Left hindlimb (tissue), 1 donor: Measurements from ENCODE around the gene ARHGAP12.
"Not testable (repeated sequence)": the region's sequence is repeated elsewhere in the genome, so short reads cannot be mapped to it uniquely, and the experiment has no call there.

Source experiments
- DNase-seq: peaks from one replicate; pipeline ENCODE4 v3.0.0-alpha.2; 2018

Gene ARHGAP12

DNA sequence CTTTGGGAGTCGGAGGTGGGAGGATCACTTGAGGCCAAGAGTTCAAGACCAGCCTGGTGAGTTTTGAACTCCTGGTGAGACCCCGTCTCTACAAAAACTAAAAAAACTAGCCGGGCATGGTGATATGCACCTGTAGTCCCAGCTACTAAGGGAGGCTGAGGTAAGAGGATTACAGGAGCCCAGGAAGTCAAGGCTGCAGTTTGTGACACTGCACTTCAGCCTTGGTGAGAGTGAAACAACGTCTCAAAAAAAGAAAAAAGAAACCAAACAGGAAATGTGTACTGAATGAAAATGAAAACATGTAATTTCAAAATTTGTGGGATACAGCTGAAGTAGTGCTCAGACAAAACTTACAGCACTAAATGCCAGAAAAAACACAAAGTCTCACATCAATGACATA, 7.6 kb downstream of the ARHGAP12 start:
- DNase-seq, result no peak

DNA sequence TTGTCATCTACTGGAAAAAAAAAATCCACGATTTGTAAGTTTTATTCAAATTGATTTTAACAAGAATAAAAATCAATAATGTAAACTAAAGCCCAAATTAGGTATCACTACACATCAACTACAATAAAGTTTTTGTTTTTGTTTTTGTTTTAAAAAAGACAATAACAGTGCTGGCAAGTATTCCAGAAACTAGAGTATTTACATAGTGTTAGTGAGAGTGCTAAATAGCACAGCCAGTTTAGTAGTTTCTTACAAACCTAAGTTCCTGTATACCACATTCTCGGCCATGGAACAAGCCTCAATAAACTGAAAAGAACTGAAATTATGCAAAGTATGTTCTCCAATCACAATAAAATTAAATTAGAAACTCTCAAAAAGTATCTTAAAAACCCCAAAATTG, 8.1 kb downstream of the ARHGAP12 start:
- DNase-seq, result no peak

DNA sequence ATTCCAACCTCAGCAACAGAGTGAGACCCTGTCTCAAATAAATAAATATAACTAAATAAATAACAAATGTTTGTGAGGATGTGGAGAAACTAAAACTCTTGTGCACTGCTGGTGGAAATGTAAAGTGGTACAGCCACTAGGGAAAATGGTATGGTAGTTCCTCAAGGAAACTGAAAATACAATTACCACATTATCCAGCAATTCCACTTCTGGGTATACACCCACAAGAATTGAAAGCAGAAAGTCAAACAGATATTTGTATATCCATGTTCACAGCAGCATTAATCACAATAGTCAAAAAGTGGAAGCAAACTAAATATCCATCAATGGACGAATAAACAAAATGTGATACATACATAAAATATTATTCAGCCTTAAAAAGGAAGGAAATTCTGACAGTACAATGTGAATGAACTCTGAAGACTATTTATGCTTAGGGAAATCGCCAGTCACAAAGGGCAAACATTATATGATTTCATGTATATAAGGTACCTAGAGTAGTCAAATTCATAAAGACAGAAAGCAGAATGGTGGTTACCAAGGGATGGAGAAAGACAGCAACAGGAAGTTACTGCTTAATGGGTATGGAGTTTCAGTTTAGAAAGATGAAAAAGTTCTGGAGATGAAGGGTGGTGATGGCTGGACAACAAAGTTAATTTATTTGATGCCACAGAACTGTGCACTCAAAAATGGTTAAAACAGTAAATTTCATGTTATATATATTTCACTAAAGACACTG, 9.8 kb downstream of the ARHGAP12 start:
- DNase-seq, result no peak

DNA sequence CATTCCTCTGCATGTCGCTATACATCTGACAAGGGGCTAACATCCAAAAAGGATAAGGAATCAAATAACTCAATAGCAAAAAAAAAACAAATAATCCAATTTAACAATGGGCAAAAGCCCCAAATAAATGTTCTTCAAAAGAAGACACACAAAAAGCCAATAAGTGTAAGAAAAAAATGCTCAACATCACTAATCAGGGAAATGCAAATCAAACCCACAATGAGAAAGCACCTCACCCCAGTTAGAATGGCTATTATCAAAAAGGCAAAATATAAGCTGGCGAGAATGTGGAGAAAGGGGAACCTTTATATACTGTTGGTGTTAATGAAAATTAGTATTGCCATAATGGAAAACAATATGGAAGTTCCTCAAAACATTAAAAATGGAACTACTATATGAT, 14.3 kb downstream of the ARHGAP12 start:
- DNase-seq, result no peak

DNA sequence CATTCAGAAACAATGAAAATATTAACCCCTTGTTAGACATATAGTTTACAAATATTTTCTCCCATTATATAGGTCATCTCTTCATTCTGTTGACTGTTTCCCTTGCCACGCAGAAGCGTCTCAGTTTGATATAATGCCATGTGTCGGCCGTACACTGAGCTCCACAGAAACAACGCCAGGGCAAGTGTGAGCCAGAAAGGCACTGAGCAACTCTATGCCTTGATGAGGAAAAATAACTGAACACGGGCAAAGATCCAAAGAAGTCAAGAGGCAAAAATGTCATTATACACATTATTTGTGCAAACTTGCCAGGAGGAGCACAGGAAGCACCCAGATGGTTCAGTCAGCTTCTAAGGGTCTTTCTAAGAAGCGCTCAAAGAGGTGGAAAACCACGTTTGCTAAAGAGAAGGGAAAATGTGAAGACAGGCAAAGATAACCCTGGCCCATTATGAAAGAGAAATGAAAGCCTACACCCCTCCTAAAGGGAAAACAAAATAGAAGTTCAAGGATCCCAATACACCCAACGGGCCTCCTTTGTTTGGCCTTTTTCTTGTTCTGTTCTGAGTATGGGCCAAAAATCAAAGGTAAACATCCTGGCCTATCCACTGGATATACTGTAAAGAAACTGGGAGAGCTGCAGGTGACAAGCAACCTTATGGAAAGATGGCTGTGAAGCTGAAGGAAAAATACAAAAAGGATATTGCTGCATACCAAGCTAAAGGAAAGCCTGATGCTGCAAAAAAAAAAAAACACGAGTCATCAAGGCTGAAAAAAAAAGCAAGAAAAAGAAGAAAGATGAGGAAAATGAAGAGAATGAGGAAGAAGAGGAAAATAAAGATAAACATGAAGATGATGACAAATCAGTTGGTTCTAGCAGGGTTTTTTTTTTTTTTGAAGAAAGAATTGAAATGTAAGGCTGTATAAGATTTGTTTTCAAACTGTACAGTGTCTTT, 15.5 kb downstream of the ARHGAP12 start:
- DNase-seq, result no peak

DNA sequence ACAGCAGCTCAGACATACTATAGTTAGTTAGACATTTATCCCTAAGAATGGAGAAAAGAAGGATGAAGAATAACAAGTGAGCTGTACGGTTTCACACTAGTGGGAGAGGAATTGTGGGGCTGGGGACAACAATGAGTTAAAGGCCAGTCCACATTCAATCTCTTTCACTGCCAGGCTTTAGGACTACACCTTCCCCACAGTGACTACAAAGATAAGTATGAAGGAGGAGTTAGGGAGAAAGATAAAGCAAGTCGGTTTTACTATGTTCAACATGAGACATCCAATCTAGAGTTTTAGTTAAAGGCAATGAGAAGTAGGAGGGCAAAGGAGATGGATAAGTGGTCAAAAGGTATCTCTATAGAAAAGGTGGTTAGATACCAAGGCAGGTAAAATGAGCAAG, 16.3 kb downstream of the ARHGAP12 start:
- no peak for DNase-seq

DNA sequence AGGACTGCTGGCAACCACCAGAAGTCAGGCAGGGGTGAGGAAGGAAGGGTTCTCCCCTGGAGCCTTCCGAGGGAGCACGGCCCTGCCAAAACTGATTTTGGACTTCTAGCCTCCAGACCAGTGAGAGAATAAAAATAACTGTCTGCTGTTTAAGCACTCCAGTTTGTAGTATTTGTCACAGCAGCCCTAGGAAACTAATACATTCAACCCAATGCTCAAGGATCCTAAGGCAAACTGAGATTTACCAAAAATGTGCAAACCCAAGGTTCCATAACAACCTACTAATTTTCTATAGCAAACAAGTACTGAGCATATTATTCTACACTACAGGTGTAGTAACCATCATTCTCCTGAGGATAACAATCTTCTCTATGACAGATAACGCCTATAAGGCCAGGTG, 18.6 kb downstream of the ARHGAP12 start:
- no peak for DNase-seq

DNA sequence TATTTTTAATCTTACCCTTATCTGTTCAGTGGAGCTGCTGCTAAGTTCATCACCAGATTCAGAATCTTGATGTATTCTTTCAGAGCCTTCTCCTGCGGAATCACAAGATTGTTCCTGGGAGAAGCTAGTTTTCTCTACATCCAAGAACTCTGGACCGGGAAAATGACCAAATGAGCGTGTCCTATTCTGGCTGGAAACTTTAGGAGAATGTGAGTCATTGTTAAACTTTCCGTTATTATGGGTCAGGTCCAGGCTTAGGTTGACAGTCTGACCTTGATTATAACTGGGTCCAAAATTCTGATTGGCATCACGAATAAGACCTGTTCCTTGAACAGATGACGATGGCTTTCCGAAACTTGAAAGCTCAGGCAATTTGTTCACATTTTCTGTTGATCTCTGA, 20.5 kb downstream of the ARHGAP12 start:
- DNase-seq, result no peak

DNA sequence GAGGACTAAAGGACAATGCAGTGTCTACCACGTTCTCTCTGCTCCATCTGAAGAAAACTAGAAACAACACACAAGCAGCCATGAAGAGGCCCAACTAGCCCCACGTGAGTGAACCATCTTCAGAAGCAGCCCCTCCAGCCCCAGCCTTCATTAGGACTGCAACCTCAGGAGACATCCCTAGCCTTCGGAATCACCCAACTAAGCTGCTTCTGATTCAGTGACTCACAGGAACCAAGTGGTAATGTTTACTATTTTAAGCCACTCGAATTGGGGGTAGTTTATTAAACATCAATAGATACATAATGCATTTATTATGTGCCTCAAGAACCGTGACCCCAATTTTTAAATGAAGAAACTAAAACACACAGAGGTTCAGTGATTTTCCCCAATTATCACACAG, 22.6 kb downstream of the ARHGAP12 start:
- no peak for DNase-seq

DNA sequence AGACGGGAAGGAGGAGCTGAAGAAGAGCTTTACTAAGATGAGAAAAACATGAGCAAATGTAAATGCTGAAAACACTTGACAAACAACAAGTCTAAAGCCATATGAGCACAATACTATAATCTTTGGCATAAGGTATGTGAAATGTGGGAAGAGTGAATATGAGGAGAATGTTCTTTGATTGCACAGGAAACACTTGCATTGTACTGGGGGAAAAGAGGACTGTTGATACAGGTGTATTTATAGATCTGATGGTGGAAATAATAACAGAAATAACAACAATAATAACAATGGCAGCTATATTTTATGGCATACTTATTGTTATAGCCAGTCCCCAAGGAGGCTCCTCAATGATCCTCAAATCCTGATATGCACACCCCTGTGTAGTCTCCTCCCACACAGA, 23.0 kb downstream of the ARHGAP12 start:
- DNase-seq, result no peak

DNA sequence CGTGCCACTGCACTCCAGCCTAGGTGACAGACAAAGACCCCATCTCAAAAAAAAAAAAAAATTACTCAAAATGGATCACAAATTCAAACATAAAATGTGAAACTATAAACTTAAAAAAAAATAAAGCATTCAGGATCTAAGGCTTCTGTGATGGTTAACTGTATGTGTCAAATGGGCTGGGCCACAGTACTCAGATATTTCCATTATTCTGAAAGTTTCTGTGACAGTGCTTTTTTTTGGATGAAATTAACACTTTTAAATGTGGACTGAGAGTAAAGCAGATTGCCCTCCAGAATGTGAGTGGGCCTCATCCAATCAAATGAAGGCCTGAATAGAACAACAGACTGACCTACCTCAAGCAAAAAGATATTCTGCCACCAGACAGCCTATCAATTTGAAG, 26.0 kb downstream of the ARHGAP12 start:
- no peak for DNase-seq

DNA sequence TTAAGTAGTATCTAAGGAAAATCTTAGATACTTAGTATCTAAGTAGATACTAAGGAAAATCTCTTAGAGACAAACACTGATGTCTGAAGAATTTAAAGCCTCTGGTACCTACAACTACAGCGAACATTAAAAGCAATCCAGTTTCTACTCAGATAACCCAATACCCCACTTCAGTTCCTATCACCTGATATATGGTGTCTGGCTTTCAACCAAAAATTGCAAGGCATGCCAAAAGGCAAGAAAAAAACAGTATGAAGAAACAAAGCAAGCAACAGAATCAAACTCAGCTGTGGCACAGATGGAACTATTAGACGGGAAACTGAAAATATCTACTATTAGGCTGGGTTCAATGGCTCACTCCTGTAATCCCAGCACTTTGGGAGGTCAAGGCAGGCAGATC, 31.1 kb downstream of the ARHGAP12 start:
- DNase-seq, result no peak

DNA sequence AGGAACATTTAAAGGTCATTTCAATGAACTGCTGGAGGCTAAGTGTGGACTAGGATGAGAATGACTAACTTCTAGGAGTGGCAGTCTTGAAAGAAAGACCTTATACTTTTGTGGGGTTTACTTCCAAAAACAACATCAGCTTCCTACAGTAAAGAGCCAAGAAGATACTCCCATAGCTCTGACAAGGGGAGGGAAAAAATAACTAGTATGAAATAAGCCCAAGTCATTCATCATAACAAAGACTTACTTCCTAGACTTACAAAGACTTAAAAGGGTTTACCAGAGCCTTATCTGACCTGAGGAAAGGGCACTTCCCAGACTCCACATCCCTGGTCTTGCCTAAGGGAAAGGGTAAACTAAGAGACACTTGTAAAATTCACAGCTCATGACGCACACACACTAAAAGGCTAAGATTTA, 31.7 kb downstream of the ARHGAP12 start:
- DNase-seq, result no peak

DNA sequence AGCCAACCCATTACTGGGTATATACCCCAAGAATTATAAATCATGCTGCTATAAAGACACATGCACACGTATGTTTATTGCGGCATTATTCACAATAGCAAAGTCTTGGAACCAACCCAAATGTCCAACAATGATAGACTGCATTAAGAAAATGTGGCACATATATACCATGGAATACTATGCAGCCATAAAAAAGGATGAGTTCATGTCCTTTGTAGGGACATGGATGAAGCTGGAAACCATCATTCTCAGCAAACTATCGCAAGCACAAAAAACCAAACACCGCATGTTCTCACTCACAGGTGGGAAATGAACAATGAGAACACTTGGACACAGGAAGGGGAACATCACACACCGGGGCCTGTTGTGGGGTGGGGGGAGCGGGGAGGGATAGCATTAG, 32.9 kb downstream of the ARHGAP12 start:
- not testable (repeated sequence) for DNase-seq

DNA sequence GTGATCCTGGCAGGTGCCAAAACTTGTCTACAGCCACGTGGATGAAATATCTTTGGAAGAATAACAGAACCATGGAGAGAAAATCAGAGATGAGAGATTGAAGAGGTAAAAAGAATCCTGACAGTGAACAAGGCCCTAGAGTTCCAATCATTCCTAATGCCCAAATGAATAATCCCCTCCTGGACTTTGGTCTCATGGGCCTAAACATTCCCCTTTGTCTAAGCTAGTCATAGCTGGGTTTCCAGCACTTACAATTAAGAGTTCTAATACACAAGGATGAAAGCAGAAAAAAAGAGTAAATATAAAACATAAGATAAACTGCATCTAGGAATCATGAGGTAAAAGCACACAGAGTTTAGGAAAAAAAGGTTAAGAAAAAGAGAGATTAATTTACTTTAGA, 40.2 kb downstream of the ARHGAP12 start:
- DNase-seq, result no peak

DNA sequence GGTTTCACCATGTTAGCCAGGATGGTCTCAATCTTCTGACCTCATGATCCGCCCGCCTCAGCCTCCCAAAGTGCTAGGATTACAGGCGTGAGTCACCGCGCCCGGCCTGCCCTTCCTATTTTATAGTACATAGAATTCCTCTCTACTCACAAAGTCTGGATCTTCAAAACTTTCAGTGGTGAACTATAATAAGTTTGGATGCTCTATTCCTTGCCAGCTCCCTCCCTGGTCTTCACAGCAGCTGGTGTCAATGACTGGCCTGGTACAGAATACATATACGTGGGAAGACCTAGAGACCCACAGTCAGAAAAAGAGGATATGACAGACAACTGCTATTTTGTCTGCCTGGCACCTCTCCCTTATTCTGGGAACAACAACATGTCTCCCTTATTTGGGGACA, 40.8 kb downstream of the ARHGAP12 start:
- DNase-seq, result no peak

DNA sequence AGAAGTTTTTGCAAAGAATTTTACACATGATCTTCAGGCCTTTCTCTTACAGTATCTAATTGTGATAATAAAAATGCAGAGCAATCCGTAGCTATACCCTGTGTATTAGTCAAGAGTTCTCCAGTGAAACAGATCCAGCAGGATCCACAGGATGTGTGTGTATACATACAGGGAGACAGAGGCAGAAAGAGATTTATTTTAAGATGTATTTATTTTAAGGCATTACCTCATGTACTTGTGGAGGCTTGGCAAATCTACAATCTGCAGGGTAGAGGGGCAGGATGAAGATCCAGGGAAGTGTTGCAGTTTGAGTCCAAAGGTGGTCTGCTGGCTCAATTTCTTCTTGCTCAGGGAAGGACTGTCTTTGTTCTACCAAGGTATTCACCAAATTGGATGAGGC, 41.7 kb downstream of the ARHGAP12 start:
- no peak for DNase-seq

DNA sequence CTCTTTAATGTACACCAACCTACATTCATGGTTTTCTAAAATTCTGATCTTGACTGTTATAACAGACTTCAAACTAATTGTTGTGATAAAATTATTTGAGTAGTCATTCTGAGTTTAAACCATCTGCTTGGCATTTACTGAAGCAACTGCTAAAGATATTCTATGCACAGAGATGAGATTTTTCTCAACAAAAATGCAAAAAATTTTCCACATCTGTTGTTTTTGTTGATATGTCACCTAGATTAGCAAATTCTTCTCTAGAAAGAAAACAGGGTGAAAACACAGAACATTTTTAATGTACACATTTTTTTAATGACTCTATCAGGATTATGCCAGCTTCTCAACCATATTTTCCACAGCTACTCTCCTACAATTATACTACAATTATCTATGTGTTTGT, 42.7 kb downstream of the ARHGAP12 start:
- no peak for DNase-seq

DNA sequence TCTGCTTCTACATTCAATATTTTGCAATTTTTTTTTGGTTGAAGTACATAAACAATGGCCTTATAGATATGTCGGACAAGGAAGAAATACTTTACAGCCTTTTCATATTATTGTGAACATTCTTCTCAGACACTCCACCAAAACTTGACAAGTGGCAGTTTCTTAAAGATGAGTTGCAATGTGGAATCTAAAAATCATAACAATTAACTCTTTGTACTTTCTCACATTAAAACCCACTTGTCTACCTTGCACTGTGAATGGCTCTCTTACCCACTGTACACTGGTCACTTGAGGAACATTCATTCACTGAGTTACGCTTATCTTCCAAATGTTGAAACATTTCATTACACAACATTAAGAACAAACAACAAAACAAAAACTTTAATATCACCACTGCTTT, 44.2 kb downstream of the ARHGAP12 start:
- no peak for DNase-seq

DNA sequence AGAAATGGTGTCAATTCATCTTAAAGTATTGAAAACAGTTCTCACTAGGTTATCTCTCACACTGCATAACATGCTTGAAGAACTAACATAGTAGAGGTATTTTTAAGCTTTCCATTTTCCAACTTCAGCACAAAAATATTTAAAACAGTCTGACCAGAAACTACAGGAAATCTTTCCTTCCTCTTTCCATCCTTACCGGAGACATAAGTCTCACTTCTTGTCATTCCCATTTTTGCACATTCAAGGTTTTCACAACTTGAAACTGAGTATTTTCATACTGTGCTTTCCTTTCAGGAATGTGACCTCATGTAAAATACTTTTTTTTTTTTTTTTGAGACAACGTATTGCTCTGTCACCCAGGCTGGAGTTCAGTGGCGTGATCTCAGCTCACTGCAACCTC, 45.2 kb downstream of the ARHGAP12 start:
- no peak for DNase-seq

DNA sequence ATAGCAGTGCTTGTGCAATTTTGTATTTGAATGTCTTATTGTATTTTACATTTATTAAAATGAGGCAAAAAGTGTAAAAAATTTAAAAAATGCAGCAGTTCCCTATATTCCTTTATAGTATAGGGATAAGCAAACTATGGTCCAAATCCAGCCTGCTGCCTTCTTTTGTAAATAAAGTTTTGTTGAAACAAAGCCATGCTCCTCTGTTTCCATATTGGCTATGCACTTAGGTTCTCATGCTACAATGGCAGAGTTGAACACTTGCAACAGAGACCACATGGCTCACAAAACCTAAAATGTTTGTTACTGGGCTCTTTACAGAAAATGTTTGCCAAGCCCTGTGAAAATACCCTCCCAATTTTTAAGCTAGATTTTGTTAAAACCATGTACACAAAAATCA, 50.1 kb downstream of the ARHGAP12 start:
- DNase-seq, result no peak

DNA sequence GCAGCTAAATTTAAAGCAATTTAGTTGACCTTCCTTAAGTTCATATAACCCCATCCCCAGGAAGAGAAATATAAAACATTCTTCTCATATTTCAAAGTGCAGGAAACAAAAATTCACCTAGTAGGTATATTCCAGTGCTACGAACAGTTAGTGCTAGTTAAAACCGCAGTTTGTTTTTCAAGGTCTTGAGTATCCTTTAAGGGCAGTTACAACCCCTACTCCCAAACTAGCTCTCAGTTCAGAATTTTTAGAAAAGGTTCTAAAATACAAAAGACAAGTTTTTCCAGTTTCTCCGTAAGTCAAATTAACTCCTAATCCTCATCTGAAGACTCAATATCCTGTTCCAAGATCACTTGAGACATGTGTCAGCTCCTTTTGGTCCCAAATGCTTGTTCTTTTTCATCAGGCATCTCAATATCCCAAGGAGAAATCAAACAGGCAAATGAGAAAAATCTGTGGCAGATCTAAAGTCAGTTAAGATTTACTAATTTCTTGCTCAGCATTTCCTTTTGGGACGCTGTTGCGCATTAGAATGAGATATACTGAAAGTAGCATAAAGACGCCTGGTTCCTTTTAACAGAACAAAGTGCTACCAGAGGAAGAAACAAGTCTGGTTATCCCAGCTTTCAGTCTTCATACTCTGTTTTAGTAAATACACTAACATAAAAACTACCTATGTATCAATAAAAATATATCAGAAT, 51.8 kb downstream of the ARHGAP12 start:
- no peak for DNase-seq

DNA sequence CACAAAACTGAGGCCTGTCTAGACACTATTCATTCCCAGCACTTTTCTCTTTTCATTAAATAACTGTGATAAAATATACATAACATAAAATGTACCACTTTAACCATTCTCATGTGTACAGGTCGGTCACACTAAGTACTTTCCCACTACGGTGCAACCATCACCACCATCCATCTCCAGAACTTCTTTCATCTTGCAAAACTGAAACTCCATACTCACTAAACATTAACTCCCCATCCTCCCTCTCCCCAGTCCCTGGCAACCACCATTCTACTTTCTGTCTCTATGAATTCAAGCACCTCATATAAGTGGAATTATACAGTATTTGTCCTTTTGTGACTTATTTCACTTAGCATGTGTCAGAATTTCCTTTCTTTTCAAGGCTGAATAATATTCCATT, 53.0 kb downstream of the ARHGAP12 start:
- no peak for DNase-seq

DNA sequence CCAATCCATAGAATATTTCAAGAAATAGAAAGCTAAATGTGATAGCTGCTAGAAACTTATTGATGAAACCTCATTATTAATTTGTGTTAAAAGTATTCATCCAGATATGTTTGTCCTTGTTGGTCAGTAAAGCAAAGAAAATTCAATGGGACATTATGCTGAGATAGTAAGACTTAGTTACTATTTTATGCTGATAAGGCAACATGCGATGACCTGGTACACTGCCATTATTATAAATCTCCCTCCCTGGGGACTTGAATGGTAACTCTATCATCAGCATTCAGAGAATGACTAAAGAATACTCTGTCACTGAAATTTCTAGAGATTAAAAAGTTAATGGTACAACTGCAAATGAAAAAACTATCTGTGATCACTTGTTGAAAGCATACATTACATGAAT, 54.9 kb downstream of the ARHGAP12 start:
- no peak for DNase-seq
